Neutrophil (primary cell): ENCODE data around the gene ZNF398.

Experiments
- H3K27ac ChIP-seq: fragments of 200-600 bp; sonication (generic); 2 replicates; pipeline ENCODE4 v1.5.1; 2016; ENCODE audit warnings: mild to moderate bottlenecking, moderate library complexity
- H3K27me3 ChIP-seq: fragments of 200-600 bp; sonication (generic); 2 replicates; pipeline ENCODE4 v1.6.0; 2016; ENCODE audit warnings: mild to moderate bottlenecking
- H3K36me3 ChIP-seq: fragments of 200-600 bp; sonication (generic); 2 replicates; pipeline ENCODE4 v1.5.1; 2017
- H3K4me1 ChIP-seq, 2 experiments: fragments of 200-600 bp in 1 of 2; sonication (generic) in 1 of 2; 1 replicate in 1 of 2; 2 replicates in 1 of 2; pipeline versions ENCODE4 v1.5.1 to v1.6.1; 2013 to 2016; ENCODE audit warnings: low read depth in 1 of 2, low read length in 1 of 2, mild to moderate bottlenecking in 1 of 2, moderate library complexity in 1 of 2; ENCODE audit not compliant: control insufficient read depth in 1 of 2, insufficient read depth in 1 of 2
- H3K4me3 ChIP-seq, 2 experiments: fragments of 200-600 bp in 1 of 2; sonication (generic) in 1 of 2; 1 replicate in 1 of 2; 2 replicates in 1 of 2; pipeline ENCODE4 v1.5.1; 2013 to 2016; ENCODE audit warnings: low read depth in 1 of 2, low read length in 1 of 2, mild to moderate bottlenecking in 1 of 2, moderate library complexity in 1 of 2
- H3K9me3 ChIP-seq: fragments of 200-600 bp; sonication (generic); 2 replicates; pipeline ENCODE4 v1.5.1; 2016
- TF ChIP-seq, protein P1 (sequence below): fragments of 200-600 bp; sonication (generic); IDR thresholded peaks from 2 replicates; pipeline ENCODE4 v1.5.1; 2016; ENCODE audit warnings: antibody characterized with exemption

ZNF398 gene

DNA sequence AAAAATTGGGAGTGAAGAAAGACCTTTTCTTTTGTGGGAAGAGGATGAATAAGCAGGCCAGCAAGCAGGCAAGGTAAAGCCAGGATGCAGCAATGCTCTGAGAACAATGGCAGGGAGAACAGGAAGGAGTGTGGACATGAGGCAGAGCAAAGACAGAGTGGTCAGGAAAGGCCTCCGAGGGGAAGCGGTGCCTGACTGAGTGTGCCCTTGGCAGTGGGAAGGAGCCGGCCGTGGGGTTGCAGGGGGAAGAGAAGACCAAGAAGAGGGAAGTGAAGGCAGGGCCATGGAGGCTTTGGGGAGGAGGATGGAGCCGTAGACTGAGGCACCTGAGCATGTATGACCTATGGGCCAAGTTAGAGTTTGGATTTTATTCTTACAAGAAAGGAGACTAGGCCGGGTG lies 70.3 kb downstream of the ZNF398 start:
- H3K27ac ChIP-seq = no peak overlapping the region
- no peaks in the 10 kb centered on the region for H3K4me1 ChIP-seq
- H3K4me3 ChIP-seq = no peak overlapping the region
- H3K36me3 ChIP-seq = peaks cover 100% of the 10 kb centered on the region
- no peaks in the 10 kb centered on the region for H3K9me3 ChIP-seq
- H3K27me3 ChIP-seq = no peaks in the 10 kb centered on the region
- TF ChIP-seq, protein P1, sequence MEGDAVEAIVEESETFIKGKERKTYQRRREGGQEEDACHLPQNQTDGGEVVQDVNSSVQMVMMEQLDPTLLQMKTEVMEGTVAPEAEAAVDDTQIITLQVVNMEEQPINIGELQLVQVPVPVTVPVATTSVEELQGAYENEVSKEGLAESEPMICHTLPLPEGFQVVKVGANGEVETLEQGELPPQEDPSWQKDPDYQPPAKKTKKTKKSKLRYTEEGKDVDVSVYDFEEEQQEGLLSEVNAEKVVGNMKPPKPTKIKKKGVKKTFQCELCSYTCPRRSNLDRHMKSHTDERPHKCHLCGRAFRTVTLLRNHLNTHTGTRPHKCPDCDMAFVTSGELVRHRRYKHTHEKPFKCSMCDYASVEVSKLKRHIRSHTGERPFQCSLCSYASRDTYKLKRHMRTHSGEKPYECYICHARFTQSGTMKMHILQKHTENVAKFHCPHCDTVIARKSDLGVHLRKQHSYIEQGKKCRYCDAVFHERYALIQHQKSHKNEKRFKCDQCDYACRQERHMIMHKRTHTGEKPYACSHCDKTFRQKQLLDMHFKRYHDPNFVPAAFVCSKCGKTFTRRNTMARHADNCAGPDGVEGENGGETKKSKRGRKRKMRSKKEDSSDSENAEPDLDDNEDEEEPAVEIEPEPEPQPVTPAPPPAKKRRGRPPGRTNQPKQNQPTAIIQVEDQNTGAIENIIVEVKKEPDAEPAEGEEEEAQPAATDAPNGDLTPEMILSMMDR = no peak

DNA sequence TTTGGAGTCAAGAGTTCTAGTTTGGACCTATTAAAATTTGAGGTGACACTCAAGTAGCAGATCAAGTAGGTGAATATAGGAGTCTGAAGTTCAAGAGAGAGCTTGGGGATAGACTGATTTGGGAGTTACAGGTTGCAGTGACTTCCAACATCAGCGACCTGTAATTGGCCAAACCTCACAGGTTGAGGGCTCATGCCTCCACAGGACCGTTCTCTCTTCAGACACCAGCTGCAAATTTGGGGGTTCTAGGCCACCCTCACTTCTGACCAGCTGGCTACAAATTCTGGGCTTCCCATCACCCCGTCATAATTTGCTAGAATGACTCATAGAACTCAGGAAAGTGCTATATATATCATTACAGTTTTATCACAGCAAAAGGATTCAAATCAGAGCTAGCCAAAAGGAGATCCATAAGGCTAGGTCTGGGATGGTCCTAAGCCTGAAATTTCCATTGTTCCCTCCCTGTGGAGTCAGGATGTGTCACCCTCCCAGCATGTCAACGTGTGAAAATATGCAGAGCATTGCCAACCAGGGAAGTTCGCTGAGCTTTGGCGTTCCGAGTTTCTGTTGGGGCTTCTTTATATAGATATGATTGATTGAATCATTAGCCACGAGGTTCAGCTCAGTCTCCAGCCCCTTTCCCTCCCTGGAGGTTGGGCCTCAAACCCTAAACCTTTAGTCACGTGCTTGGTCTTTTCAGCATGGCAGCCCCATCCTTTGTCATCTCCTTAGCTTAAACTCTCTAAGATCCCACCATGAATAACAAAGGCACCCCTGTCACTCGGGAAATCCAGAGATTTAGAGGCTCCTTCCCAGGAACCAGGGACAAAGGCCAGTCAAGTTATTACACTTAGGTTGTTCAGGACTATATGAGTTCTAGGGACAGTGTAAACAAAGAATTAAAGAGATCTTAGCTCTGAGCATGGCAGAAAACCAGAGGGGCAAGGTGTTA lies 71.5 kb downstream of the ZNF398 start:
- Histone ChIP-seq H3K36me3 (peaks cover 100% of the 10 kb centered on the region), H3K4me3 (no peak overlapping the region), H3K9me3 (no peaks in the 10 kb centered on the region), H3K27ac (no peak overlapping the region), H3K4me1 (no peaks in the 10 kb centered on the region), H3K27me3 (no peaks in the 10 kb centered on the region)
- TF ChIP-seq, protein P1 = no peak

DNA sequence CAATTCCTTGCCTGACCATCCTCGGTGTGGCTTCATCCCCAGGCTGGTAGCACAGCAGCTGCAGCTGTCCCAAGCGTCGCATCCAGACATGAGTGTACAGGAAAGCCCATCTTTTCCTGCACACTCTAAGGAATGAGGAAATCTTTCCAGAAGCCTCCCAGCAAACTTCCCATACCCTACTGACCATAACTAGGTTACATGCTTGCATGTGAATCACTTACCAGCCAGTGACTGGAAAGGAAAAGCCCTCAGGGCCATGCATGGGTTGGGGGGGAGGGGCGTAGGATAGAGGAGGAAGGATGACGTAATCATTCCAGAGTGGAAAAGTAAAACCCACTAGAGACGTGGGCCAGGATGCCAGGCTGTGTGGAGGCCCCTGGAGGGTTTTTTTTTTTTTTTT lies 73.3 kb downstream of the ZNF398 start:
- H3K4me3 ChIP-seq = no peak overlapping the region
- H3K36me3 ChIP-seq = peaks cover 100% of the 10 kb centered on the region
- H3K27ac ChIP-seq = no peak overlapping the region
- H3K27me3 ChIP-seq = no peaks in the 10 kb centered on the region
- H3K9me3 ChIP-seq = no peaks in the 10 kb centered on the region
- no peaks in the 10 kb centered on the region for H3K4me1 ChIP-seq
- TF ChIP-seq, protein P1 = no peak

DNA sequence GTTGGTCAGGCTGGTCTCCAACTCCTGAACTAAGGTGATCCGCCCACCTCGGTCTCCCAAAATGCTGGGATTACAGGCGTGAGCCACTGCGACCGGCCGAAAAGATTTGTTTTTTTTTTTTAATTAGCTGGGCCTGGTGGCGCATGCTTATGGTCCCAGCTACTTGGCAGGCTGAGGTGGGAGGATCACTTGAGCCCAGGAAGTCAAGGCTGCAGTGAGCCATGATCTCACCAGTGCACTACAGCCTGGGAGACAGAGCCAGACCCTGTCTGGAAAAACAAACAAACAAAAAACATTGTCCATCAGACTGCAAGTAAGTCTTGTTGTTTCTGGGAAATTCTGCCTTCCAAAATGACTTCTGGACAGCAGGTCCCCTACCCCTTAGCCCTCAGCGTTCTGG lies 75.9 kb downstream of the ZNF398 start:
- Histone ChIP-seq H3K9me3 (no peaks in the 10 kb centered on the region), H3K36me3 (peaks cover 88% of the 10 kb centered on the region), H3K4me3 (no peak overlapping the region), H3K27ac (no peak overlapping the region), H3K27me3 (no peaks in the 10 kb centered on the region), H3K4me1 (peaks cover 7 to 8% of the 10 kb centered on the region in 2 experiments)
- TF ChIP-seq, protein P1 = no peak

DNA sequence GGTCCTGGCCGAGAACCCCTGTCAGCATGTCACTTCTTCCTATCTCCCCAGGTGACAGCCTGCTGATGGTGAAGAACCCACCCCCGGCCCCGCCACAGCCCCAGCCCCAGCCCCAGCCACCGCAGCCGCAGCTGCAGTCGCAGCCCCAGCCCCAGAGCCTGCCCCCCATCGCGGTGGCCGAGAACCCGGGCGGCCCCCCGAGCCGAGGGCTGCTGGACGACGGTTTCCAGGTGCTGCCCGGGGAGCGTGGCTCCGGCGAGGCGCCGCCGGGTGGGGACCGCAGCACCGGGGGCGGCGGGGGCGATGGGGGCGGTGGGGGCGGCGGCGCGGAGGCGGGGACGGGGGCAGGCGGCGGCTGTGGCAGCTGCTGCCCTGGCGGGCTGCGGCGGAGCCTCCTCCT lies 76.5 kb downstream of the ZNF398 start:
- Histone ChIP-seq H3K27ac (no peak overlapping the region), H3K4me1 (peaks cover 10% of the 10 kb centered on the region in 2 experiments), H3K36me3 (peaks cover 82% of the 10 kb centered on the region), H3K4me3 (no peak overlapping the region), H3K27me3 (no peaks in the 10 kb centered on the region), H3K9me3 (no peaks in the 10 kb centered on the region)
- TF ChIP-seq, protein P1 = no peak
